MG63 (cell line): ENCODE results near the gene TOR2A. TPM values are rescaled to one million over a fixed set of nuclear protein-coding genes. Genes with fewer than 3 reads are reported as not detected.

Experiments used
- DNase-seq: peaks from one replicate; pipeline ENCODE4 v3.0.0-alpha.2; 2020
- H3K27me3 ChIP-seq: fragments of 250-450 bp; sonication (Bioruptor Pico); 2 replicates; pipeline ENCODE4 v1.5.1; 2020; ENCODE audit warnings: mild to moderate bottlenecking, moderate library complexity
- H3K36me3 ChIP-seq: fragments of 250-450 bp; sonication (Bioruptor Pico); 2 replicates; pipeline ENCODE4 v1.5.1; 2020; ENCODE audit warnings: mild to moderate bottlenecking, moderate library complexity
- H3K4me3 ChIP-seq: fragments of 250-450 bp; sonication (Bioruptor Pico); 2 replicates; pipeline ENCODE4 v1.5.1; 2020; ENCODE audit warnings: mild to moderate bottlenecking, moderate library complexity
- H3K9me3 ChIP-seq: fragments of 250-450 bp; sonication (Bioruptor Pico); 2 replicates; pipeline ENCODE4 v1.5.1; 2020; ENCODE audit warnings: mild to moderate bottlenecking, moderate library complexity
- total RNA-seq: library from RNA; depleted of rRNA; stranded (reverse); fragments of >200 nt; shearing (Covaris generic); gene quantifications from 2 replicates; pipeline ENCODE4 v1.2.3, GENCODE V29; 2014; ENCODE audit warnings: low replicate concordance

Gene TOR2A
- total RNA-seq, 1 experiment from 2014 or later: 5.8 TPM

DNA sequence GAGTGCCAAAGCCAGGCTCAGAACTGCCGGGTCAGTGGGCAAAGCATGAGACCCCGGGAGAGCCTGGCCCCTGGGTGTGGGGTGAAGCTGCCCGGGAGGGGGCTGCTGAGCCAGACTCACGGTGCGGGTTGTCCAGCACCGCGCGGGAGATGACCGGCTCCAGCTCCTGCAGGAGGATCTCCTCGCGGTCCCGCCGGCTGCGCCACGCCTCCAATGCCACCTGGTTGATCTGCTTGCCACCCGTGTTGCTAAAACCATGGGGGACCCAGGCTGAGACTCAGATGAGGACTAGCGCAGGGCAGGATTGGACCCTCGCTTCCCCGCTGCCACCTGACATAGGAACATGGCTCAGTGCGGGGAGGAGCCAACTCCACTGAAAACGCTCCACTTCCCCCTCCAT is 2.6 kb downstream of the TOR2A start:
- H3K36me3 ChIP-seq: no peaks in the 10 kb centered on the region
- DNase-seq: no peak
- no peaks in the 10 kb centered on the region for H3K27me3 ChIP-seq
- H3K9me3 ChIP-seq: no peaks in the 10 kb centered on the region
- no peak overlapping the region for H3K4me3 ChIP-seq

GRCh38 chr9:127731938-127732337 is 3.2 kb downstream of the TOR2A start:
- Histone ChIP-seq H3K4me3 (no peak overlapping the region), H3K36me3 (no peaks in the 10 kb centered on the region), H3K27me3 (no peaks in the 10 kb centered on the region), H3K9me3 (no peaks in the 10 kb centered on the region)
- DNase-seq: no peak

- no peak for DNase-seq
- Histone ChIP-seq H3K36me3 (no peaks in the 10 kb centered on the region), H3K27me3 (no peaks in the 10 kb centered on the region), H3K9me3 (no peaks in the 10 kb centered on the region), H3K4me3 (no peak overlapping the region)
Measured at GRCh38 chr9:127730799-127731410, 4.2 kb downstream of the TOR2A start.

DNA sequence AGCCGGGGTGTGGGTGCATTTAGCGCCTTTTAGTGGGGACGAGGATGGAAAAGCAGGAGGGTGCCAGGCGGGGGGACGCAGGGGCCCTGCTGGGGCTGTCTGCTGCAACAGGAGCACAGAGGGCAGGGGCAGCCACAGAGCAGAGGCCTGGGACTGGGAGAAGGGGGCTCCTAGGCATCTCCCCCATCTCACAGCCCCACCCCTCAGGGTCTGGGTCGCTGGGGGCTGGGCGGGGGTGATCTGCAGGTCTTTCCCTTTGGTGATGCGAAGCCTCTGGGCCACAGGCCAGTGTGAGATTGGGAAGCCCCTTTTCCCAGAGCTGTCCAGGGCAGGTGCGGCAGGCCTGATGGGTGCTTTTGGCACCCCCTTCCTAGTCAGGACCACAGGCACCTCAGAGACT is 4.8 kb downstream of the TOR2A start:
- Histone ChIP-seq H3K27me3 (no peaks in the 10 kb centered on the region), H3K9me3 (no peaks in the 10 kb centered on the region), H3K36me3 (no peaks in the 10 kb centered on the region), H3K4me3 (no peak overlapping the region)
- no peak for DNase-seq

- H3K36me3 ChIP-seq: no peaks in the 10 kb centered on the region
- H3K27me3 ChIP-seq: no peaks in the 10 kb centered on the region
- H3K9me3 ChIP-seq: no peaks in the 10 kb centered on the region
- no peak overlapping the region for H3K4me3 ChIP-seq
- DNase-seq: no peak
Measured at GRCh38 chr9:127729522-127730256, 5.4 kb downstream of the TOR2A start.

DNA sequence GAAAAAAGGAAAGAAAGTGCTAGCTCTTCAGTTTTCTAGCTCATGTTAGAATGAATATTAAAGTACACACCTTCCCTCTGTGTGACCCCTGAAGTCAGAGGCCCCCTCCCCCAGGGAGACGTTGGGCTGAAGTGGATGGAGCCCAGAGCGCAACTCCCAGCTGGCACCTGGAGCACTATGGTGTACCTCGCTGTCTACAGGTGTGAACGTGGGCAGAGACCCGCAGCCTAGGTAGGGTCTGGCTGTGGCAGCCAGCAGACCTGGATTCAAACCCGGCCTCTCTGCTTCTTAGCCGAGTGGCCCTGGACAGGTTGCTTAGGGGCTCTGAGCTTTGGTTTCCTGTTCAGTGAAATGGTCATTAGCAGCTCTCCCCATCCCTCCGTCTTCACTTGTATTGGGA is 6.3 kb downstream of the TOR2A start:
- Histone ChIP-seq H3K36me3 (no peaks in the 10 kb centered on the region), H3K9me3 (no peaks in the 10 kb centered on the region), H3K27me3 (no peaks in the 10 kb centered on the region), H3K4me3 (no peak overlapping the region)
- no peak for DNase-seq

- Histone ChIP-seq H3K4me3 (no peak overlapping the region), H3K9me3 (no peaks in the 10 kb centered on the region), H3K27me3 (no peaks in the 10 kb centered on the region), H3K36me3 (no peaks in the 10 kb centered on the region)
- DNase-seq: no peak
Measured at GRCh38 chr9:127726871-127727270, 8.2 kb downstream of the TOR2A start.

DNA sequence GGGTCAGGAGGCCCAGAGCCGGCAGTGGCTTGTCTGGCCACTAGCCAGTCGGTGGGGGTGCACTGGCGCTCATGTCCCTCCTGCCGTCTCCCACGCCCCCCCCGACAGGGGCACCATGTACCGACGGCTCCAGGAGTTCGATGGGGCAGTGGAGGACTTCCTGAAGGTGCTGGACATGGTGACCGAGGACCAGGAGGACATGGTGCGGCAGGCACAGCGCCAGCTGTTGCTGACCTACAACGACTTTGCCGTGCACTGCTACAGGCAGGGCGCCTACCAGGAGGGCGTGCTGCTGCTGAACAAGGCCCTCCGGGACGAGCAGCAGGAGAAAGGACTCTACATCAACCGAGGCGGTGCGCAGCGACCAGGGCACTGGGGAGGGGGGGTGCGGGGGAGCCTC is 11.1 kb downstream of the TOR2A start:
- no peak overlapping the region for H3K4me3 ChIP-seq
- H3K36me3 ChIP-seq: no peaks in the 10 kb centered on the region
- no peaks in the 10 kb centered on the region for H3K9me3 ChIP-seq
- no peak for DNase-seq
- no peaks in the 10 kb centered on the region for H3K27me3 ChIP-seq

DNA sequence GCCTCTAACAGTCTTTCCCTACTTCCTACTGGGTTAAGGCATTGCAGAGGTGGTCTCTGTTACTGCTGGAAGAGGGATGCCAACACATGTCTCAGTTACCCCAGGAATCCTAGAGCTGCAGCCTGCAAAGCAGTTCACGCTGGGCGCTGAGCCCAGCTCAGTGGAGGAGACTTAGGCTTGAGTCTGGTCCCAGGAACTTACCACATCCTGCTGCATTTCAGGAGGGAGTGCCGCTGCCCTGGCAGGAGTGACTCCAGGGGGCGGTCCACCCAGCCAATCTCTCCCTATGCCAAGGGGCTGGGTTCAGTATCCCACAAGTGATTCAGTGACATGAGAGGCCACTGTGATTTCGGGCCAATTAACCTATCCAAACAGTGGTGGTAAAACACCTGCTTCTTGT is 11.7 kb downstream of the TOR2A start:
- H3K27me3 ChIP-seq: no peaks in the 10 kb centered on the region
- H3K9me3 ChIP-seq: no peaks in the 10 kb centered on the region
- H3K36me3 ChIP-seq: no peaks in the 10 kb centered on the region
- DNase-seq: peak; percentile 95
- H3K4me3 ChIP-seq: no peak overlapping the region

- no peak for DNase-seq
- Histone ChIP-seq H3K4me3 (no peak overlapping the region), H3K9me3 (no peaks in the 10 kb centered on the region), H3K27me3 (no peaks in the 10 kb centered on the region), H3K36me3 (no peaks in the 10 kb centered on the region)
Measured at GRCh38 chr9:127723013-127723412, 12.1 kb downstream of the TOR2A start.

DNA sequence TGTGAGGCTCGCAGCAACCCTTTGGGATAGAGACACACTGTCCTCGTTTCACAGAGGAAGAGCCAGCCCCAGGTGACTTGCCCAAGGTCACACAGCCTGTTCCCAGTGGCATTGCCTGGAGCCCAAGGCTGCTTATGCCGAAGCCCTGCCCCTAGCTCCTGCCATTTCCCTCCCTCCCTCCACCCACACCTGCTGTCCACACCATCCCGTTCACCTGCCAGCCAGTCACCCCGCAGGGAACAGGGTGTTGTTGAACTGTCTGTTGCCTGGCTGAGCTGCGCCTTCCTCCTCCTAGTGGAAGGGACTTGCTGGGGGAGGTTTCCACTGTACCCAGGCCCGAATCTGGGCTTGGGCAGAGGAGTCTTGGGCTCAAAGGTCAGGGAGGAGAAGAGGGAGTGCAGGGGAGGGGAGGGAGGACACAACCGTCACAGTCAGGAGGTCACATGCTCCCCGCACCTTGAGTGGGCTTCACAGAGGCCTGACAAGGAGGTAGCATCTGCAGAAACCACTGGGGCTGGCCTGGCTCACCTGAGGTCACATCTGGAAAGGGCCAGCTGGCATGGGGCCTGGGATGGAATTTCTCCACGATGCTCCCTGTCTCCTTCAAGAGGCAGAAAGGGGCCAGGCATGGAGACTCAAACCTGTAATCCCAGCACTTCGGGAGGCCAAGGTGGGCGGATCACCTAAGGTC is 12.9 kb downstream of the TOR2A start:
- DNase-seq: no peak

DNA sequence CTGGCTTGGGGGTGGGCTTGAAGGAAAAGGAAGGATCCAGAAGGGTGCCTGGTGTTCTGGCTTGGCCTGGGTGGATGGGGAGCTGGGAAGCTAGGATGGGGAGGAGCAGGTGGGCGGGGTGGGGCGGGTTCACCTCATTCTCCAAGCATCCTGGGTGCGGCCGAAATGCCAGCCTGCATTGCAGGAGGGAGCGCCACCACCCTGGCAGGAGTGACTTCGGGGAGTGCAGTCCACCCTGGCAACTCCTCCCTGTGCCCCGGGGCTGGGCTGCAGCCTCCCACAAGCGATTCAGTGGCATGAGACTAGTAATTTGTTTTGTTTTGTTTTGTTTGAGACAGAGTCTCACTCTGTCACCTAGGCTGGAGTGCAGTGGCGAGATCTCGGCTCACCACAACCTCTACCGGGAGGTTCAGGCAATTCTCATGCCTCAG is 13.7 kb downstream of the TOR2A start:
- DNase-seq: peak; percentile 81

More for the DNA sequence above, 12.9 kb downstream of the TOR2A start:
- H3K4me3 ChIP-seq: no peak overlapping the region
- no peaks in the 10 kb centered on the region for H3K27me3 ChIP-seq
- H3K36me3 ChIP-seq: no peaks in the 10 kb centered on the region
- no peaks in the 10 kb centered on the region for H3K9me3 ChIP-seq

DNA sequence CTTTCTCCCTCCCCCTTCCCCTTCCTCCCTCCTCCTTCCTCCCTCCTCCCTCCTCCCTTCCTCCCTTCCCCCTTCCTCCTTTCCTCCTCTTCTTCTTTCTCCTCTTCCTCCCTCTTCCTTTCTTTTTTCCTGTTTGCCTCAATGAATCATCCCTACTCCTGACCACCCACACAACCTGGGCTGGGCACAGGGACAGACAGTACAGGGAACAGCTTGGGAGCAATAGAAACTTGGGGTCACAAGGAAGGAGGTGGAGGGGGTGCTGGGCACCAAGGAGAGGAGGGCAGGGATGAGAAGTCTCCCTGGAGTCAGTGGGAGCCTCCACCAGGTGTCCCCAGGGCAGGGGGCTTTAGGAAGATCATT is 14.2 kb downstream of the TOR2A start:
- Histone ChIP-seq H3K27me3 (no peaks in the 10 kb centered on the region), H3K9me3 (no peaks in the 10 kb centered on the region), H3K36me3 (no peaks in the 10 kb centered on the region), H3K4me3 (no peak overlapping the region)
- no peak for DNase-seq

More for the DNA sequence above, 13.7 kb downstream of the TOR2A start:
- no peaks in the 10 kb centered on the region for H3K36me3 ChIP-seq
- H3K27me3 ChIP-seq: no peaks in the 10 kb centered on the region
- no peaks in the 10 kb centered on the region for H3K9me3 ChIP-seq
- H3K4me3 ChIP-seq: no peak overlapping the region

- Histone ChIP-seq H3K9me3 (no peaks in the 10 kb centered on the region), H3K4me3 (no peak overlapping the region), H3K36me3 (no peaks in the 10 kb centered on the region), H3K27me3 (no peaks in the 10 kb centered on the region)
- no peak for DNase-seq
Measured at GRCh38 chr9:127720031-127720864, 14.8 kb downstream of the TOR2A start.

- Histone ChIP-seq H3K36me3 (peaks cover 3% of the 10 kb centered on the region), H3K27me3 (no peaks in the 10 kb centered on the region), H3K9me3 (no peaks in the 10 kb centered on the region), H3K4me3 (no peak overlapping the region)
- DNase-seq: no peak
Measured at GRCh38 chr9:127717766-127718165, 17.3 kb downstream of the TOR2A start.

DNA sequence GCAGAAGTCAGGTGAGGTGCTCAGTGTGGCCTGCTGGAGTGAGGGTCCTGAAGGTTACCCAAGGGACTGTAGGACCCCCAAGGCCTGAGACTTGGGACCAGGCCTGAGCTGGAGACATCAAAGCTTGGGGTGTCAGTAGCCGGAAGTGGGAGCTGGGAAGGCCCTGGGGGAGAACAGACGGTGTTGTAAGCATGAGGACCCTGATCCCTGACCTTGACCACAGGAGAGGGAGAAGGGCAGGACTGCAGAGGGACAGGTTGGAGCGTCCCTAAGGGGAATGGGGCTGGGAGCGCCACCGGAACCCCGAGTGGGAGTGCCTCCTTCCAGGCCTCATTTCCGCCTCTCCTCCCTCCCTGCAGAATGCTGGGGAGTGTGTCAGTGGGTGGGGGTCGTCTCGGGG is 18.7 kb downstream of the TOR2A start:
- DNase-seq: no peak
- H3K9me3 ChIP-seq: no peaks in the 10 kb centered on the region
- peak overlapping the region; percentile 81; the same call in 1 of the 2 replicates for H3K4me3 ChIP-seq
- H3K27me3 ChIP-seq: no peaks in the 10 kb centered on the region
- peaks cover 3% of the 10 kb centered on the region for H3K36me3 ChIP-seq
